AG04449 (cell line): ENCODE results near the gene ZNF622.

Experiments used
- CTCF ChIA-PET: fragments of 350-600 bp; formaldehyde crosslinking; extraction: SDS; loops from one replicate; lab custom pipeline; 2021; ENCODE audit warnings: antibody characterized with exemption; lab: Yijun Ruan, JAX
- POLR2A ChIA-PET: fragments of 400-600, 350-600 bp; formaldehyde crosslinking; extraction: SDS; loops from one replicate; lab custom pipeline; 2020; ENCODE audit warnings: antibody characterized with exemption, inconsistent platforms; lab: Yijun Ruan, JAX
- DNase-seq: peaks from one replicate; pipeline ENCODE4 v3.0.0-alpha.2; 2010; ENCODE audit warnings: low read depth, low spot score
- H3K4me3 ChIP-seq: 2 replicates; pipeline ENCODE4 v1.5.1; 2011; ENCODE audit warnings: low read depth, mild to moderate bottlenecking, control low read depth, low read length
- TF ChIP-seq, protein P1 (sequence below): IDR thresholded peaks from one replicate; pipeline ENCODE4 v1.5.1; 2011; ENCODE audit warnings: mild to moderate bottlenecking, moderate library complexity, low read length, control low read depth, inconsistent platforms; ENCODE audit not compliant: insufficient read depth; ENCODE audit errors: missing control alignments

The ZNF622 gene

DNA sequence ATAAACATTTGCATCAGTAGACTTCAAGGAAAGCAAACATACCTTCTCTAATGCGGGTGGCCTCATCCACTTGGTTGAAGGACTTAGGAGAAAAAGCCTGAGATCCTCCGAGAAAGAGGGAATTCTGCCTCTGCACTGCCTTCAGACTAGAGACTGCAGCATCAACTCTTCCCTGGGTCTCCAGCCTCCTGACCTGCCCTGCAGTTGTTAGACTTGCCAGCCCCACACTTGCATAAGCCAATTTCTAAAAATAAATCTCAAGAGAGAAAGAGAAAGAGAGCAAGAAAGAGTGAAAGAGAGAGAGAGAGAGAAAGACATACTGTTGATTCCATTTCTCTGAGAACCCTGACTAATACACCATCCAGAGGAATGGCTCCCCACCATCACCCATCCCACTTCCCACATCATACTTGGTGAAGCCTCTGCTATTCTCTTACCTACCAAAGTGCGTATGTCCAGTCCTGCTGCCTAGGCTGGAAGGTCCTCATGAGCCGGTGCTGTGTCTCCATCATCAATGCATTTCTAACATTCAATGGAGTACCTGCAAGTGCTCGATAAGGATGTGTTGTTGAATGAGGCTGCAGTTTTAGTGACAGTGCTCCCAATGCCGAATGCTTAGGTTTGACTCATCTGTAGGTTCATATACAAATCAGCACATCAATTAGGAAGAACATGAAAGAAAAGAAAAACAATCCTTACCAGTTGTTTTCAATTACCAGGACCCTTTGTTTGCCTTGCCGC, 35.1 kb downstream of the ZNF622 start:
- ChIA-PET POLR2A (no interaction called here), CTCF (no interaction called here)
- TF ChIP-seq, protein P1, sequence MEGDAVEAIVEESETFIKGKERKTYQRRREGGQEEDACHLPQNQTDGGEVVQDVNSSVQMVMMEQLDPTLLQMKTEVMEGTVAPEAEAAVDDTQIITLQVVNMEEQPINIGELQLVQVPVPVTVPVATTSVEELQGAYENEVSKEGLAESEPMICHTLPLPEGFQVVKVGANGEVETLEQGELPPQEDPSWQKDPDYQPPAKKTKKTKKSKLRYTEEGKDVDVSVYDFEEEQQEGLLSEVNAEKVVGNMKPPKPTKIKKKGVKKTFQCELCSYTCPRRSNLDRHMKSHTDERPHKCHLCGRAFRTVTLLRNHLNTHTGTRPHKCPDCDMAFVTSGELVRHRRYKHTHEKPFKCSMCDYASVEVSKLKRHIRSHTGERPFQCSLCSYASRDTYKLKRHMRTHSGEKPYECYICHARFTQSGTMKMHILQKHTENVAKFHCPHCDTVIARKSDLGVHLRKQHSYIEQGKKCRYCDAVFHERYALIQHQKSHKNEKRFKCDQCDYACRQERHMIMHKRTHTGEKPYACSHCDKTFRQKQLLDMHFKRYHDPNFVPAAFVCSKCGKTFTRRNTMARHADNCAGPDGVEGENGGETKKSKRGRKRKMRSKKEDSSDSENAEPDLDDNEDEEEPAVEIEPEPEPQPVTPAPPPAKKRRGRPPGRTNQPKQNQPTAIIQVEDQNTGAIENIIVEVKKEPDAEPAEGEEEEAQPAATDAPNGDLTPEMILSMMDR = no peak
- DNase-seq = no peak
- H3K4me3 ChIP-seq = no peak overlapping the region

- TF ChIP-seq, protein P1 = no peak
- ChIA-PET CTCF (interaction anchor here (2.4 to 2.7 kb wide), 2 partner anchors 9 to 28 kb away, joined by 7 to 10 read pairs; no protein-coding TSS in a partner anchor), POLR2A (no interaction called here)
- H3K4me3 ChIP-seq = no peak overlapping the region
- no peak for DNase-seq
Observed at GRCh38 chr5:16428359-16428758, 37.2 kb downstream of the ZNF622 start.

GRCh38 chr5:16427587-16427986, 38.0 kb downstream of the ZNF622 start:
- ChIA-PET POLR2A (no interaction called here), CTCF (interaction anchor here (2.4 to 2.7 kb wide), 2 partner anchors 10 to 29 kb away, joined by 7 to 10 read pairs; no protein-coding TSS in a partner anchor)
- no peak for DNase-seq
- TF ChIP-seq, protein P1 = no peak
- H3K4me3 ChIP-seq = no peak overlapping the region

- CTCF ChIA-PET = interaction anchor here (1.0 kb wide), 1 partner anchor 38 kb away, joined by 3 read pairs; no protein-coding TSS in a partner anchor
- POLR2A ChIA-PET = no interaction called here
- H3K4me3 ChIP-seq = no peak overlapping the region
- no peak for DNase-seq
- TF ChIP-seq, protein P1 = no peak
Observed at GRCh38 chr5:16418471-16418922, 47.1 kb downstream of the ZNF622 start.

- ChIA-PET POLR2A (no interaction called here), CTCF (no interaction called here)
- TF ChIP-seq, protein P1 = no peak
- no peak for DNase-seq
- no peak overlapping the region for H3K4me3 ChIP-seq
Observed at GRCh38 chr5:16417398-16418074, 48.1 kb downstream of the ZNF622 start.

DNA sequence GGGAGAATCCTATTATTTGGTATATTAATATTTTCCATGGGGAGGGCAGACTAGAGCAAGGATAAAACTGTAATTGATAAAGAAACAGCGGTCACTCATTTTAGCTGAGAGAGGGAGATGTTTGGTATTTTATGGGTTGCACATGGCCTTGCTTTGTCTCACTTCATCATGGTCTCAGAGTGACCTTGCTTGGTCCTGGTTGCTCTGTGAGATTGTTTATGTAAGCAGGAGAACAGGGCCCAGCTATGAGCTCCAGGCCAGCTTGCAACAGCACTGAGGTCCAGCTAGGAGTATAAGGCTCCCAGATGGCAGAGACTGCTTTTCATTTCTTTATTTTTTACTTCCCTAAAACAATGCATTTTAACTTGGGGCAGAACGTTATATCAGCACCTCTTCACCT, 50.7 kb downstream of the ZNF622 start:
- no peak overlapping the region for H3K4me3 ChIP-seq
- TF ChIP-seq, protein P1 = no peak
- ChIA-PET CTCF (interaction anchor here (1.5 kb wide), 1 partner anchor 41 kb away, joined by 3 read pairs; no protein-coding TSS in a partner anchor), POLR2A (no interaction called here)
- no peak for DNase-seq
